Mononuclear cell (primary cell): ENCODE data around the gene GSK3A. TPM values are rescaled to one million over a fixed set of nuclear protein-coding genes. Genes with fewer than 3 reads are reported as not detected.
"Not testable (repeated sequence)": the region's sequence is repeated elsewhere in the genome, so short reads cannot be mapped to it uniquely, and the experiment has no call there.

Experiments used
- H3K27me3 ChIP-seq: 2 replicates; pipeline ENCODE4 v1.6.0; 2011; ENCODE audit warnings: low read length, control low read depth; ENCODE audit not compliant: insufficient read depth
- H3K4me1 ChIP-seq: 2 replicates; pipeline ENCODE4 v1.5.1; 2011; ENCODE audit warnings: mild to moderate bottlenecking, low read length, control low read depth; ENCODE audit not compliant: insufficient read depth
- H3K4me3 ChIP-seq: 2 replicates; pipeline ENCODE4 v1.5.1; 2011; ENCODE audit warnings: mild to moderate bottlenecking, low read length, moderate library complexity
- H3K9me3 ChIP-seq: 2 replicates; pipeline ENCODE4 v1.5.1; 2011; ENCODE audit warnings: low read depth, mild to moderate bottlenecking, control low read depth, low read length
- total RNA-seq: library from RNA; depleted of rRNA; stranded (reverse); fragments of >200 nt; gene quantifications from one replicate; pipeline ENCODE4 v1.2.3, GENCODE V29; 2012

The GSK3A gene
- total RNA-seq, 1 donor, result 13.1 TPM

DNA sequence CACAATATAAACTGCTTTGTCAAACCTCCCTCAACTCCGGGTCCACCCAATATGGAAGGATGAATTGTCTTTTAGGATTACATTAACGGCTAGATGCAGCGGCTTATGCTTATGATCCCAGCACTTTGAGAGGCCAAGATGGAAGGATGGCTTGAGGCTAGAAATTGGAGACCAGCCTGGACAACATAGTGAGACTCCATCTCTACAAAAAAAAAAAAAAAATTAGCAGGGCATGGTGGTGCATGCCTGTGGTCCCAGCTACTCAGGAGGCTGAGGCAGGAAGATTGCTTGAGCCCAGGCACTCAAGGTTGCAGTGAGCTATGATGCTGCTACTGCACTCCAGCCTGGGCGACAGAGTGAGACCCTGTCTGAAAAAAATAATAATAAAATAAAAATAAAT, 23.7 kb upstream of the GSK3A start:
- H3K4me3 ChIP-seq, H3K27me3 ChIP-seq, H3K9me3 ChIP-seq: not testable (repeated sequence)
- peaks cover 26% of the 10 kb centered on the region for H3K4me1 ChIP-seq

DNA sequence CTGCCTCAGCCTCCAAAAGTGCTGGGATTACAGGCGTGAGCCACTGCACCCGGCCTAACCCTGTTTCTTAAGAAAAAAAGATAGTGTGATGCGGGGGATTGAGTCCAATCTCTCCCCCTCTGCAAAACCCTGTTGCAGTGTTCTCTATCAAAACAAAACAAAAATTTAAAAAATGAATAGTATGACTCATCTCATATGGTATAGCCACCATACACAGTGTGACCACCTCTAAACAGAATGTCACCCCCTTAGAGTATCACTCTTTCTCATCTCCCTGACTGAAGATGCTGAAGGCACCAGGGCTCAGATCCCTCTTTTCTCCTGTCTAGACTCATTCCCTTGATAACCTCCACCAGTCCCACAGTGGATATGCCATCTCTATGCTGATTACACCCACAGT, 19.4 kb upstream of the GSK3A start:
- no peaks in the 10 kb centered on the region for H3K9me3 ChIP-seq
- no peaks in the 10 kb centered on the region for H3K27me3 ChIP-seq
- no peaks in the 10 kb centered on the region for H3K4me1 ChIP-seq
- H3K4me3 ChIP-seq, result no peak overlapping the region

- H3K27me3 ChIP-seq, H3K9me3 ChIP-seq, H3K4me3 ChIP-seq: not testable (repeated sequence)
- peaks cover 15% of the 10 kb centered on the region for H3K4me1 ChIP-seq
These were observed 15.4 kb upstream of the GSK3A start for GRCh38 chr19:42257842-42258241.

GRCh38 chr19:42255766-42256745, 13.7 kb upstream of the GSK3A start:
- Histone ChIP-seq H3K9me3 (no peaks in the 10 kb centered on the region), H3K4me3 (peak overlapping the region; percentile 34), H3K4me1 (peaks cover 31% of the 10 kb centered on the region), H3K27me3 (no peaks in the 10 kb centered on the region)

- Histone ChIP-seq H3K4me1 (peaks cover 39% of the 10 kb centered on the region), H3K4me3 (peak within 1 kb of the TSS; percentile 97), H3K27me3 (no peaks in the 10 kb centered on the region), H3K9me3 (no peaks in the 10 kb centered on the region)
These were observed 12.7 kb upstream of the GSK3A start, which contains the start of gene ERF for GRCh38 chr19:42254850-42255765. TSS of gene ERF (minus strand) at chr19:42255128. CDS start at chr19:42254999, 129 bp downstream.

- Histone ChIP-seq H3K4me3 (peak overlapping the region; percentile 97), H3K9me3 (no peaks in the 10 kb centered on the region), H3K4me1 (peaks cover 39% of the 10 kb centered on the region), H3K27me3 (no peaks in the 10 kb centered on the region)
These were observed 11.9 kb upstream of the GSK3A start for GRCh38 chr19:42254089-42254849.

DNA sequence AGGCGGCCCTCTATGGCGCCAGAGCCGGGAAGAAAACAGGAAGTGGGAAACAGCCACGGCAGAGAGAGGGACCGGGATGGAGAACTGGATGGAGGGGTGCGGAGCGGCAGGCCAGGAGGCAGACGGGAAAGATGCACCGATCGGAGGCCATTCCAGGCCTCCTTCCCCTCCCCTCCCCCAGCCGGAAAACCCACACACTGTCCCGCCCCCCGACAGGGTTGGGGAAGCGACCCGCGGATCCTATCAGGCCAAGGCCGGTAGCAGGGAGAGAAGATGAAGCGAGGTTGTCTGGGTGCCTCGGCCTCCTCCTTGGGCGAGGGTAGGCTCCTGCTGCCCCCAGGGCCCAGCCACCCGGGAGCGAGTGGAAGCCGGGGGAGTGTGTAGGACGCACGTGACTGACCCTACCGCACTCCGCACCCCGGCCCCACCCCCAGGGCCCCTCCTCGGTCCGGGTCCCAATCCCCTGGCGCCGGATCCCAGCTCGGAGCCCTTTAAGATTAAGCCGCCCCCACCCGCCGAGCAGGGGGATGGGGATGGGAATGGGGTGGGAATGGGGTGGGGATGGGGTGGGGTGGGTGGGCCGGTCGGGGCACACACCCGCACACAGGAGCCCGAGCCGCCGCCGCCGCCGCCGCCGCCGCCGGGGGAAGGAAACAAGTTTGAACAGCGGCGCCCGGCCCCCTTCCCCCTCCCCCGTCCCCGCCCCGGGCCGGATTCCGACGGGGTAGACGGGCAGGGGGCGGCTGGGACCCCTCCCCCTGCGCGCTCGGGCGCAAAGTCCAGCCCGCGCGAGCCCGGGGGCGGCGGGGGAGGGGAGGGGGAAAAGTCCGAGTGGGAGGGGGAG, 11.1 kb upstream of the GSK3A start:
- Histone ChIP-seq H3K4me3 (peak overlapping the region; percentile 97), H3K4me1 (peaks cover 39% of the 10 kb centered on the region), H3K27me3 (no peaks in the 10 kb centered on the region)

GRCh38 chr19:42252365-42253244, 10.2 kb upstream of the GSK3A start:
- peaks cover 39% of the 10 kb centered on the region for H3K4me1 ChIP-seq
- no peaks in the 10 kb centered on the region for H3K27me3 ChIP-seq
- no peaks in the 10 kb centered on the region for H3K9me3 ChIP-seq
- peak overlapping the region; percentile 49 for H3K4me3 ChIP-seq

More for the DNA sequence above, 11.1 kb upstream of the GSK3A start:
- H3K9me3 ChIP-seq, result no peaks in the 10 kb centered on the region

- Histone ChIP-seq H3K4me1 (peaks cover 39% of the 10 kb centered on the region), H3K4me3 (no peak overlapping the region), H3K27me3 (no peaks in the 10 kb centered on the region), H3K9me3 (no peaks in the 10 kb centered on the region)
These were observed 9.4 kb upstream of the GSK3A start for GRCh38 chr19:42251572-42252358.

DNA sequence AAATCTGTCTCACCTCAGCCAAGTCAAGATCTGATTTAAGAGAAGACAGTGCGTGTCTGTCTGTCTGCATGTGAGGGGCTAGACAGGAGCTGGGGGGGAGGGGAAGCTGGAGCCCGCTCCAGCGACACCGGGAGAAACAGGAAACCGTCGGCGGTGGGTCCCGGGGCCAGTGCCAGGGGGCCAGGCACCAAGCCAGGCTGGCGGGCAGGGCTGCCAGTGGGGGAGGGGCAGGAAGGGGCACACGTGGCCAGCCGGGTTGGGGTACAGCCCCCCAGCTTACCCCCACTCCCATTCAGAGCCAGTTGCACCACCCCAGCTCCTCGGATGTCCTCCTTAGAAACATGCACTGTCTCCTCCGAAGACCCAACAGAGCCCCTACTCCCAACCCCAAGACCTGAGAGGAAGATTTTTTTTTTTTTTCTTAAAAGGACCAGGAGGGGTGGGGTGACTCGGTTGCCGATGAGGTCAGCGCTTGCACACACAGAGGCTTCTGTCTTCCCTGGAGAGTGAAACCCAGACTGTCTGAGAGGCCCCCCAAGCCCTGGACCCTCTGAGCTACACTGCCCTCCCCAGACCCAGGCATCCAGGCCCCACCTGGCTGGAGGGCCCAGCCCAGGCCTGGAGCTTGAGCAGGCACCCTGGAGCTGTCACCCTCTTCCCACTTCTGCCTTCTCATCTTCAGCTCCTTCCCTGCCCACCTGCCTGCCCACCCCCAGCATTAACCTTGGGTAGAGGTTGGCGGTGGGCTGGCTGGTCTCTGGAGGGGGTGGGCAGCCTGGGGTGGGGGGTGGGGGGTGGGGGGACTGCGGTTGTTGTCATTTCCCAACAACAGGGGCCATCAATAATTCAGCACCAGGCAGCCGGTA, 8.5 kb upstream of the GSK3A start:
- Histone ChIP-seq H3K4me1 (peaks cover 35% of the 10 kb centered on the region), H3K9me3 (no peaks in the 10 kb centered on the region), H3K27me3 (no peaks in the 10 kb centered on the region), H3K4me3 (no peak overlapping the region)

DNA sequence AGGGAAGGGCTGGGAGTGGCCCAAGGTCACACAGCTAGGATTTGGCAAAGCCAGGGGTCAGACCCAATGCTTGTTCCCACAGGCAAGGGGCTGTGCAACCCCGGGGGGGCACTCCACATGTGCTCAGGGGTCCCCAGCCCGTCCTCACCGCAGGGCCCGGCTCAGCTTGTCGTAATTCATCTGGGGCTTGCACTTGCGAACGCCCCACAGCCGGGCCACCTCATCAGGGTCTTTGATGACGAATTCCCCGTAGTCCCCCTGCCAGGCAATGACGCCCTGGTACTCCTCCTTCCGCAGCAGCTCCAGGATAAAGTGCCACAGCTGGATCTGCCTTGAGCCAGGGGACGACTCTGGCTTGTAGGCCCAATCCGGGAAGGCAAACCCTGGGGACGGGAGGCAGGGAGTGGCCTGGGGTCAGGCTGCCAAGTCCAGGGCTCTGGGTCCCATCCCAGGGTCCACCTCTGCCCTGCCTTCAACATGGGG, 7.8 kb upstream of the GSK3A start:
- Histone ChIP-seq H3K9me3 (no peaks in the 10 kb centered on the region), H3K27me3 (no peaks in the 10 kb centered on the region), H3K4me1 (peaks cover 31% of the 10 kb centered on the region), H3K4me3 (no peak overlapping the region)

DNA sequence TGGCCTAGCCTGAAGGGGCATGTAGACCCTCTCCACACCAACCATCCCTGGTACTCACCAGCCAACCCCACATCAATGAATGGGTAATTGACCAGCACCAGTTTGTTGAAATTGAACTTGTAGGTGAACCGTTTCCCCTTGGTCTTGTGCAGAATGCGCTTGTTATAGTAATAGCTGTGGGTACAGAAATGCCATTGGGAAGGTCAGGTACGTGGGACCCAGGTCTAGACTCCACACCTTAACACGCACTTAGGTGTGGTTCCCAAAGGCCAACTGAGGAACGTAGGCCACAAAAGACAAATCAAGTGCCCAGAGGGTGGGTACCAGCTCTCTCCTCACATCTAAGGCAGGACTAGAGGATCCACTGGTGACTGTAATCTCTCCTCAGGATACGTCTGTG, 7.4 kb upstream of the GSK3A start:
- Histone ChIP-seq H3K9me3 (no peaks in the 10 kb centered on the region), H3K27me3 (no peaks in the 10 kb centered on the region), H3K4me3 (no peak overlapping the region), H3K4me1 (peaks cover 35% of the 10 kb centered on the region)
